ENCODE results near the gene AGK.

DNA sequence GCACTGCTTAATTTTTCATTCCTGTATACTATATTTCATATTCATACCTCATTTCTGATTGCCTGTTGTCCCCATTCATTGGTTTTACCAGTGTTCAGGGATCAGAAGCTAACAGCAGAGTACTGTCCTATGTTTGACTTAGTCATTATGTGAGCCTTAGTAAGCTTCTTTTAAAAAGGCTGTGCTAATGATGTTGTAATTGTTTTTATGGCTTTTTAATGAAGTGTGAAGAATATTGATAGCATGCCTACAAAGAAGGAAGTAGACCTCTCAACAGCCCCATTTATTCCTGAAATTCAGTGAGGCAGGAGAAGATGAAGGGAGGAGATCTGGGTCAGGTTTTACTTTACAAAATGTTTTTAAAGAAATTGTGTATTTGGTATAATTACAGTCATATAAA, 61.7 kb downstream of the AGK start:
- no peak for TF ChIP-seq POLR2A (IDR thresholded peaks at IDR 0.05)
- TF ChIP-seq, protein P1, sequence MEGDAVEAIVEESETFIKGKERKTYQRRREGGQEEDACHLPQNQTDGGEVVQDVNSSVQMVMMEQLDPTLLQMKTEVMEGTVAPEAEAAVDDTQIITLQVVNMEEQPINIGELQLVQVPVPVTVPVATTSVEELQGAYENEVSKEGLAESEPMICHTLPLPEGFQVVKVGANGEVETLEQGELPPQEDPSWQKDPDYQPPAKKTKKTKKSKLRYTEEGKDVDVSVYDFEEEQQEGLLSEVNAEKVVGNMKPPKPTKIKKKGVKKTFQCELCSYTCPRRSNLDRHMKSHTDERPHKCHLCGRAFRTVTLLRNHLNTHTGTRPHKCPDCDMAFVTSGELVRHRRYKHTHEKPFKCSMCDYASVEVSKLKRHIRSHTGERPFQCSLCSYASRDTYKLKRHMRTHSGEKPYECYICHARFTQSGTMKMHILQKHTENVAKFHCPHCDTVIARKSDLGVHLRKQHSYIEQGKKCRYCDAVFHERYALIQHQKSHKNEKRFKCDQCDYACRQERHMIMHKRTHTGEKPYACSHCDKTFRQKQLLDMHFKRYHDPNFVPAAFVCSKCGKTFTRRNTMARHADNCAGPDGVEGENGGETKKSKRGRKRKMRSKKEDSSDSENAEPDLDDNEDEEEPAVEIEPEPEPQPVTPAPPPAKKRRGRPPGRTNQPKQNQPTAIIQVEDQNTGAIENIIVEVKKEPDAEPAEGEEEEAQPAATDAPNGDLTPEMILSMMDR (IDR thresholded peaks at IDR 0.05): no peak

Measured in Peyer's patch (tissue), 4 donors.